Mammary epithelial cell (primary cell): ENCODE data around the gene TREML2.

ENCODE experiments used
- EZH2 ChIP-seq: IDR thresholded peaks from 2 replicates; pipeline ENCODE4 v1.6.1; 2012; ENCODE audit warnings: low read length, inconsistent platforms, borderline replicate concordance
- TF ChIP-seq, protein P1 (sequence below), 2 donors: IDR thresholded peaks in 1 of 2; conservative IDR thresholded peaks in 1 of 2; 2 replicates each; pipeline ENCODE4 v1.5.1; 2011 to 2012; ENCODE audit warnings: inconsistent platforms in 2 of 2, low read length in 2 of 2, mild to moderate bottlenecking in 2 of 2, control low read depth in 1 of 2, low read depth in 1 of 2; ENCODE audit not compliant: insufficient read depth in 1 of 2; ENCODE audit errors: extremely low read depth in 1 of 2

DNA sequence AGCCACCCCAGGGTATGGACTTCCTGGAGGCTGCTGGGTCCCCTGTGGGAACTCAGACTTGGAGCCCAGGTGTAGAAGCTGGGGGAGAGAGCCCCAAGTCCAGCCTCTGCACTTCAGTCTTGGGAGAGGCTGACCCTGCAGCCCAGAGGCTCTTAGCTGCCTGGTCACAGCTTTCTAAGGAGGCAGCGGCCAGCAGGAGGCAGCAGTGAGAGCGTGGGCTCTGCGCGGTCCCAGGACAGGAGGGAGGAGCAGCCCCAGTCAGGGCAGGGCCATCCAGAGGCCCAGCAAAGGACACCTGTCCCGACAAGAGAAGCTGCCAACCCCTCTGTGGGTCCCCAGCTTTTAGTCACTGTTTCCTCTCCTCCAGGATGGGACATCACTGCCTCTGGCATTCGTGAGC, 9.4 kb downstream of the TREML2 start:
- TF ChIP-seq, protein P1, sequence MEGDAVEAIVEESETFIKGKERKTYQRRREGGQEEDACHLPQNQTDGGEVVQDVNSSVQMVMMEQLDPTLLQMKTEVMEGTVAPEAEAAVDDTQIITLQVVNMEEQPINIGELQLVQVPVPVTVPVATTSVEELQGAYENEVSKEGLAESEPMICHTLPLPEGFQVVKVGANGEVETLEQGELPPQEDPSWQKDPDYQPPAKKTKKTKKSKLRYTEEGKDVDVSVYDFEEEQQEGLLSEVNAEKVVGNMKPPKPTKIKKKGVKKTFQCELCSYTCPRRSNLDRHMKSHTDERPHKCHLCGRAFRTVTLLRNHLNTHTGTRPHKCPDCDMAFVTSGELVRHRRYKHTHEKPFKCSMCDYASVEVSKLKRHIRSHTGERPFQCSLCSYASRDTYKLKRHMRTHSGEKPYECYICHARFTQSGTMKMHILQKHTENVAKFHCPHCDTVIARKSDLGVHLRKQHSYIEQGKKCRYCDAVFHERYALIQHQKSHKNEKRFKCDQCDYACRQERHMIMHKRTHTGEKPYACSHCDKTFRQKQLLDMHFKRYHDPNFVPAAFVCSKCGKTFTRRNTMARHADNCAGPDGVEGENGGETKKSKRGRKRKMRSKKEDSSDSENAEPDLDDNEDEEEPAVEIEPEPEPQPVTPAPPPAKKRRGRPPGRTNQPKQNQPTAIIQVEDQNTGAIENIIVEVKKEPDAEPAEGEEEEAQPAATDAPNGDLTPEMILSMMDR (conservative IDR thresholded peaks at IDR 0.05 in 1 of 2, IDR thresholded peaks at IDR 0.05 in 1 of 2; ENCODE audit: extremely low read depth in 1 of 2, insufficient read depth in 1 of 2, low read depth in 1 of 2, low read length in 2 of 2): peak; percentile 40 to 64
- no peak for TF ChIP-seq EZH2
